ENCODE measurements around the gene MGAT5.

Gene MGAT5

DNA sequence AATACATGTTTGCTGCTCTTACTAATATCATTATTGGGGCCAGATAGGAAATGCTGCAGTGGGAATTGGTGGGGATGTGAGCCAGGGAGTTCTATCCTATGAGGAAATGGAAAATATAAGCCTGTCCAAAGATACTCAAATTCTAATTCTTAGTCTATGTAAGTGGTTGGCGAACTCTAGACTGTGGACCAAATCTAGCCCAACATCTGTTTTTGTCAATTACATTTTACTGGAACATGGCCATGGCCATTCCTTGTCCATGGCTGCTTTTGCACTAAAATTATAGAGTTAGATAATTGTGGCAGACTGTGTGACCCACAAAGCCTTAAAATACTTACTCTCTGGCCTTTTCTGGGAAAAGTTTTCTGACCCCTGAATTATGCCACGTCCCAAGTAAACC lies 113.3 kb downstream of the MGAT5 start:
- Mint-ChIP-seq H3K4me3 (no peak overlapping the region), H3K36me3 (ENCODE audit: low read depth) (peaks cover 80% of the 10 kb centered on the region), H3K27ac (no peak overlapping the region), H3K27me3 (no peaks in the 10 kb centered on the region), H3K4me1 (ENCODE audit: low read depth) (peaks cover 42% of the 10 kb centered on the region), H3K9me3 (no peaks in the 10 kb centered on the region)
- DNase-seq, result no peak

DNA sequence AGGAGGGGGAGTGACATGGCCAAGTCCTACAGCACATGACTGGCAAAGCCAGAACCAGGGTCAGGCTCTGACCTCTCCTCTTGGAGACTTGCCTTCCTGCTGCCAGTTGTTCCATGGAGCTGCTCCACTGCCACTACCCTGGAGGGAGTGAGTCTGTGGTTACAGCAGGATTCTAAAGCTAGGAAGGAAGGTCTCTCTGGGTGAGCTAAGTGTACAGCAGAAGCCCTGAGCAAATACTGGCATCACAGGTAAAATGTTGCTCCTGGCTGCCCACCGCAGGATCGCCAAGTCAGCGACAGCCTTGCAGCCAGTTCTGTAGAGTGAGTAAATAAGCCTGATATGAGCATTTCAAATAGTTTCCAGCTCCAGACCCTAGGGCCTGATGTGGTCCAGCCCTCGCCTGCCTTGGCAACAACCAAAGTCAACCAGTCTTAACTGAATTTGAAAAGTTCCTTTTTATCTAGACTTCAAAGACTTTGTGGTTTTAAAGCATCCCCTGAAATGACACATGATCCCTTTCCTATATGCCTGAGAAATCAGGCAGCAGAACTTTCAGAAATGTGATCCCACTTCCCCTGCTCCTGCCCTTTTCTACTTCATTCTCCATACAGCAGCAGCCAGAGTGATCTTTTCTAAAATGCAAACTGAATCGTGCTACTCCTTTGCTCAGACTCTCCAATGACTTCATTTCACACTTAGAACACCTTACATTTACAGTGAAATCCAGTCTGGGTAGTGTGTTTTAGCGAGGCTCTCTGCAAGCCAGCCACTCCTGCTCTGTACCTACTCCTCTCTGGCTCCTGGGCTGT lies 114.3 kb downstream of the MGAT5 start:
- Mint-ChIP-seq H3K4me1 (ENCODE audit: low read depth) (peaks cover 40% of the 10 kb centered on the region), H3K27ac (peak overlapping the region; percentile 50), H3K9me3 (no peaks in the 10 kb centered on the region), H3K27me3 (no peaks in the 10 kb centered on the region), H3K4me3 (no peak overlapping the region), H3K36me3 (ENCODE audit: low read depth) (peaks cover 79% of the 10 kb centered on the region)
- DNase-seq, result no peak

DNA sequence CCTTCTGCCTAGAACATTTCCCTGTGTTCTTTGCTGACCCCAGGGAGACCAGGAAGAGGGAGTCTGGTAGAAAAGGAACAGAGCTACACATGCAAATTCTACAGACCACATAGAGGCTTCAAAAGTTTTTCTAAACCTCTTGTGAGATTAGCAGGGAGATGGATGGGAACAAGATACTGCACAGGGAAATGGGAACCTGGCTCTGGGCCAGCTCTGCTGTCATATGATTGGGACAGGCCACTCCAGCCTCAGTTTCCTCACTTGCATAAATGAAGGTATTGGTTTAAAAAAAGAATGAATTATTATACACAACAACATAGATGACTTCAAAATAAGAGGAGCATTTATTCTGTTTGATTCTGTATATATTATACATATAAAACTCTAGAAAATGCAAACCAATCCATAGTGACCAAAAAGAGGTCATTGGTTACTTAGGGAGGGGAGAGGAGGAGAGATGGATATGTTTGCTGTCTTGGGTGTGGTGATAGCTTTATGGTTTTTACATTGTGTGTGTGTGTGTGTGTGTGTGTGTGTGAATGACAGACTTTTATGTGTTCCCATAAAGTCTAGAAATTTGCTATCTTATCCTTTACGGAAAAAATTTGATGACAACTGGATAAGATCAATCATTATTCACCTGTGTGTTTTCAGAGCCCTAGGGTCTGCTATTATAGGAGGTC lies 115.5 kb downstream of the MGAT5 start:
- H3K9me3 Mint-ChIP-seq, result no peaks in the 10 kb centered on the region

DNA sequence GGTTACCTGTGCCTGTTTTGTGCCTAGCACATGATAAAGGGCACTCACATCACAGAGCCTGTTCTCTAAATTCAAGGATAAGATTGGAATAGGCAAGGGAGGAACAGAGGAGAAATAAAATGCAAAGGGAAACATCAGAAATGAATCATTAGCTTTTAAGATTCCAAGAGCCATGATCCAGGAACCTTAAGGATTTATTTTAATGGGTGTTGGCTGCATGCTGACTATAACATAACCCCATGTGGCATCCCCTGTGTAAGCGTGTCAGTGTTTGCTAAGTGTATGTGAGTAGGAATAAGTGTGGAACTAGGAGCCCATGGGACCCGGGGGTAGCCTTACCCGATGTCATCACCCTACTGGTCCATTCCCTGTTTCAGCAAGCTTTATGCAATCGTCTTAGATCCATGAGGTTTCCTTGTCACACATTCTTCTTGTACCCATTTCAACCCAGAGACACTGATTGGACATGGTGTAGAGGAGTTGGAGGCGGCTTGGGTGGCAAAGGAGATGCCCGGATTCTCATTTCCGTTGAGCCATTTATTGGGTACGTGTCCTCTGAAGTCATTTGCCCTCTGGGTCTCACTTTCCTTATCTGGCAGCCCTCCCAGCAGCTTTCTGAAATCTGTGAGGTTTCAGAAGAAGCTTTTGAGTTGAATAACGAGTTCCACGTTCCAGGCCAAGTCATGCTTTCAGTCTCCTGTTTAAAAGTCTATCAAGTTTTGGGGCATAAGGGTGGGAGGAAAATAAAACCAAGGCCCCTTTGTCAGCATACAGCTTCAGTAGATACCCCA lies 117.0 kb downstream of the MGAT5 start:
- Mint-ChIP-seq H3K27me3 (no peaks in the 10 kb centered on the region), H3K27ac (no peak overlapping the region), H3K9me3 (no peaks in the 10 kb centered on the region), H3K36me3 (ENCODE audit: low read depth) (peaks cover 74% of the 10 kb centered on the region), H3K4me3 (no peak overlapping the region), H3K4me1 (ENCODE audit: low read depth) (peaks cover 35% of the 10 kb centered on the region)
- DNase-seq, result no peak

More for the DNA sequence above, 115.5 kb downstream of the MGAT5 start:
- Mint-ChIP-seq H3K4me1 (ENCODE audit: low read depth) (peaks cover 40% of the 10 kb centered on the region), H3K27me3 (no peaks in the 10 kb centered on the region), H3K4me3 (no peak overlapping the region), H3K27ac (no peak overlapping the region), H3K36me3 (ENCODE audit: low read depth) (peaks cover 77% of the 10 kb centered on the region)
- no peak for DNase-seq

GRCh38 chr2:134372141-134372540 lies 118.3 kb downstream of the MGAT5 start:
- Mint-ChIP-seq H3K9me3 (no peaks in the 10 kb centered on the region), H3K4me3 (no peak overlapping the region), H3K27me3 (no peaks in the 10 kb centered on the region), H3K4me1 (ENCODE audit: low read depth) (peaks cover 23% of the 10 kb centered on the region), H3K36me3 (ENCODE audit: low read depth) (peaks cover 74% of the 10 kb centered on the region), H3K27ac (no peak overlapping the region)
- no peak for DNase-seq

DNA sequence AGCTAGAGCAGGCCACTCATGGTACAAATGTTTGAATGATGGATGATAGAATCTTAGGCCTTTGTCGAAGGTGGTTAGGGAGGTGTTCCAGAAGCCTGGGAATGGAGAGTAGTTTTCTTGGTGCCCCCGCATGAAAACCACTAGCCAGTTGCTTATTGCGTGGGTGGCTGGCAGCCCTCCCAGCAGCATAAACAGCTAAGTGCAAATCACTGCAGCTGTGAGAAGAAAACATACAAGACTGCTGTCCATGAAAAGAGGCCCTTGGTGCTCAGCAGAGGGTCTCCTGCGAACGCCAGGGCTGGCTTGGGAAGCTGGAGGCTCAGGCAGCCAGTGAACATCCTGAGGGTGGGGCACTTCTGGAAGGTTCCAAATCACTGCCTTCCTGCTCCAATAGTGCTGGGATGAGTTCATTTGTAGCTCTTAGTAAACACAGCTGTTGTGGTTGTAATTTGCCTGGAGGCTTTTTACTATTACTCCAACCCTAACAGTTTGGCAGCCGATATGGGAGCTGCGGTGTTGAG lies 118.8 kb downstream of the MGAT5 start:
- no peak overlapping the region for H3K4me3 Mint-ChIP-seq
- no peaks in the 10 kb centered on the region for H3K27me3 Mint-ChIP-seq
- H3K36me3 Mint-ChIP-seq (ENCODE audit: low read depth), result peaks cover 76% of the 10 kb centered on the region
- no peak for DNase-seq
- no peak overlapping the region for H3K27ac Mint-ChIP-seq
- peaks cover 18% of the 10 kb centered on the region for H3K4me1 Mint-ChIP-seq (ENCODE audit: low read depth)
- H3K9me3 Mint-ChIP-seq, result no peaks in the 10 kb centered on the region

GRCh38 chr2:134375935-134376334 lies 122.1 kb downstream of the MGAT5 start:
- H3K9me3 Mint-ChIP-seq, result no peaks in the 10 kb centered on the region
- peaks cover 77% of the 10 kb centered on the region for H3K36me3 Mint-ChIP-seq (ENCODE audit: low read depth)
- DNase-seq, result no peak
- H3K4me1 Mint-ChIP-seq (ENCODE audit: low read depth), result peaks cover 2% of the 10 kb centered on the region
- H3K4me3 Mint-ChIP-seq, result no peak overlapping the region
- no peak overlapping the region for H3K27ac Mint-ChIP-seq
- H3K27me3 Mint-ChIP-seq, result no peaks in the 10 kb centered on the region

GRCh38 chr2:134377730-134378129 lies 123.9 kb downstream of the MGAT5 start:
- DNase-seq, result no peak
- Mint-ChIP-seq H3K4me3 (no peak overlapping the region), H3K27me3 (no peaks in the 10 kb centered on the region), H3K4me1 (ENCODE audit: low read depth) (no peaks in the 10 kb centered on the region), H3K9me3 (no peaks in the 10 kb centered on the region), H3K36me3 (ENCODE audit: low read depth) (peaks cover 66% of the 10 kb centered on the region), H3K27ac (no peak overlapping the region)

- Mint-ChIP-seq H3K9me3 (no peaks in the 10 kb centered on the region), H3K4me3 (no peak overlapping the region), H3K27me3 (no peaks in the 10 kb centered on the region), H3K36me3 (ENCODE audit: low read depth) (peaks cover 66% of the 10 kb centered on the region), H3K4me1 (ENCODE audit: low read depth) (peaks cover 2% of the 10 kb centered on the region), H3K27ac (no peak overlapping the region)
- no peak for DNase-seq
These were observed 125.4 kb downstream of the MGAT5 start for GRCh38 chr2:134379293-134379692.

GRCh38 chr2:134379722-134380121 lies 125.8 kb downstream of the MGAT5 start:
- no peak overlapping the region for H3K27ac Mint-ChIP-seq
- peaks cover 67% of the 10 kb centered on the region for H3K36me3 Mint-ChIP-seq (ENCODE audit: low read depth)
- H3K4me1 Mint-ChIP-seq (ENCODE audit: low read depth), result peaks cover 2% of the 10 kb centered on the region
- H3K27me3 Mint-ChIP-seq, result no peaks in the 10 kb centered on the region
- DNase-seq, result no peak
- H3K9me3 Mint-ChIP-seq, result no peaks in the 10 kb centered on the region
- H3K4me3 Mint-ChIP-seq, result no peak overlapping the region

GRCh38 chr2:134381141-134381540 lies 127.3 kb downstream of the MGAT5 start:
- DNase-seq, result no peak
- H3K9me3 Mint-ChIP-seq, result no peaks in the 10 kb centered on the region
- no peak overlapping the region for H3K27ac Mint-ChIP-seq
- no peak overlapping the region for H3K4me3 Mint-ChIP-seq
- peaks cover 2% of the 10 kb centered on the region for H3K4me1 Mint-ChIP-seq (ENCODE audit: low read depth)
- no peaks in the 10 kb centered on the region for H3K27me3 Mint-ChIP-seq
- peaks cover 65% of the 10 kb centered on the region for H3K36me3 Mint-ChIP-seq (ENCODE audit: low read depth)

- DNase-seq, result no peak
- Mint-ChIP-seq H3K27me3 (no peaks in the 10 kb centered on the region), H3K4me1 (ENCODE audit: low read depth) (peaks cover 5% of the 10 kb centered on the region), H3K27ac (no peak overlapping the region), H3K4me3 (no peak overlapping the region), H3K36me3 (ENCODE audit: low read depth) (peaks cover 54% of the 10 kb centered on the region), H3K9me3 (no peaks in the 10 kb centered on the region)
These were observed 130.3 kb downstream of the MGAT5 start for GRCh38 chr2:134384131-134384530.

DNA sequence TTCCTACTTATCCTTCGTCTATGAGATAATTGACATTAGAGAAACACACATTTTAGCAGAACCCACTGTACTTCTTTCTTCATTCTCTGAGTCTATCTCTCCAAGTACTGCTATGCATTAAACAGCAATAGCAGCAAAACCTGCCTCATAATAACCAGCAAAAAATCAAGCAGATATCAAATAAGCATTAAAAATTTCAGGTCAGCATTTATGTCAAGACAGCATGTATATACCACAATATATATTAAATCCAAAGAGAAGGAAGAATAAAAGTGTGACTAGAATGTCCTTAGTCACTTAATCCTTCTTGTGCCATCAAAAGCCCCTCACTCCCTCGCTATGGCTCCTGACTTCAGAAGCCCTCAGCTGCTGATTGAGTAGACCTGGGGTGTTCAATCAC lies 131.3 kb downstream of the MGAT5 start:
- Mint-ChIP-seq H3K27ac (no peak overlapping the region), H3K4me1 (ENCODE audit: low read depth) (peaks cover 10% of the 10 kb centered on the region), H3K27me3 (no peaks in the 10 kb centered on the region), H3K4me3 (no peak overlapping the region), H3K36me3 (ENCODE audit: low read depth) (peaks cover 52% of the 10 kb centered on the region), H3K9me3 (no peaks in the 10 kb centered on the region)
- DNase-seq, result no peak

- peaks cover 19% of the 10 kb centered on the region for H3K4me1 Mint-ChIP-seq (ENCODE audit: low read depth)
- H3K27me3 Mint-ChIP-seq, result no peaks in the 10 kb centered on the region
- DNase-seq, result no peak
- H3K4me3 Mint-ChIP-seq, result no peak overlapping the region
- H3K9me3 Mint-ChIP-seq, result no peaks in the 10 kb centered on the region
- peaks cover 53% of the 10 kb centered on the region for H3K36me3 Mint-ChIP-seq (ENCODE audit: low read depth)
- no peak overlapping the region for H3K27ac Mint-ChIP-seq
These were observed 132.4 kb downstream of the MGAT5 start for GRCh38 chr2:134386310-134386709.
